NCI-H146 (cell line): ENCODE measurements around the gene ADGRG1.
A peak's percentile ranks its signal among the peaks of the same experiment; 100 is the strongest.

Experiments used
- DNase-seq: peaks from one replicate; lab custom pipeline; 2025; lab: John Stamatoyannopoulos, UW

ADGRG1 gene

DNA sequence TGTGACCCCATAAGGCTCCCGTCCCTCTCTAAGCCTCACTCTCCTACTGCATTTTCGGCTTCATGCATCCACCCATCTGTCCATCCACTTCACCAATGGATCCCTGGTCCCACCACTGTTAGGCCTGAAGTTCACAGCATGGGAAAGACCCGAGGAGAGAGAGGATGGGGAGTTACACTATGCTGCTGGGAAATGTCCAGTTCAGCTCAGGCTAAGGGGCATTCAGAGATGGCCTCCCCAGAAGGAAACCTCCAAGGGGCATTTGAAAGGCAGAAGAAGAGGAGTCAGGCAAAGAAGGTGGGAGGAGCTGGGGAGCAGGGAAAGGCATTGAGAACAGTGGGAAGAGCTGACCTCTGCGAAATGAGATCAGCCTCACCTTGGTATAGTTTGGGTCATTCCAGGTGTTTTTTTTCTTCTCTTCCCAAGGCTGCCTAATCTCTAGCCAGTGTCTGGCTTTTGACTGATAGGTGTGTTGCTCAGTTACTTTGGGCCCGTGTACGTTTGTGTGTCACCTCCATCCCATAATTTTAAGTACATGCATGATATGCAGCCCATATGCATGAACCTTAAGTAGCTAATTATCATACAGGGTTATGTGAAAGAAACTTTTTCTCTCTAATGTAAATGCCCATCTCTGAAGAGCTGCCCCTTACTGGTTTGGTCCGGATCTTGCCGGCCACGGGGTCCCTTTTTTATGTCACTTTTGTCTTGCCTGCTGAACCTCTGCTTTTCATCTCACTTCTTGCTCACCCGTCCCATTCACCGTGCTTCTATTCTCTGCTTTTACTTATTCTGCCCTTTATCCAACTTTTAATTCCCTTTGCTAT, 54.6 kb downstream of the ADGRG1 start:
- DNase-seq, result no peak

DNA sequence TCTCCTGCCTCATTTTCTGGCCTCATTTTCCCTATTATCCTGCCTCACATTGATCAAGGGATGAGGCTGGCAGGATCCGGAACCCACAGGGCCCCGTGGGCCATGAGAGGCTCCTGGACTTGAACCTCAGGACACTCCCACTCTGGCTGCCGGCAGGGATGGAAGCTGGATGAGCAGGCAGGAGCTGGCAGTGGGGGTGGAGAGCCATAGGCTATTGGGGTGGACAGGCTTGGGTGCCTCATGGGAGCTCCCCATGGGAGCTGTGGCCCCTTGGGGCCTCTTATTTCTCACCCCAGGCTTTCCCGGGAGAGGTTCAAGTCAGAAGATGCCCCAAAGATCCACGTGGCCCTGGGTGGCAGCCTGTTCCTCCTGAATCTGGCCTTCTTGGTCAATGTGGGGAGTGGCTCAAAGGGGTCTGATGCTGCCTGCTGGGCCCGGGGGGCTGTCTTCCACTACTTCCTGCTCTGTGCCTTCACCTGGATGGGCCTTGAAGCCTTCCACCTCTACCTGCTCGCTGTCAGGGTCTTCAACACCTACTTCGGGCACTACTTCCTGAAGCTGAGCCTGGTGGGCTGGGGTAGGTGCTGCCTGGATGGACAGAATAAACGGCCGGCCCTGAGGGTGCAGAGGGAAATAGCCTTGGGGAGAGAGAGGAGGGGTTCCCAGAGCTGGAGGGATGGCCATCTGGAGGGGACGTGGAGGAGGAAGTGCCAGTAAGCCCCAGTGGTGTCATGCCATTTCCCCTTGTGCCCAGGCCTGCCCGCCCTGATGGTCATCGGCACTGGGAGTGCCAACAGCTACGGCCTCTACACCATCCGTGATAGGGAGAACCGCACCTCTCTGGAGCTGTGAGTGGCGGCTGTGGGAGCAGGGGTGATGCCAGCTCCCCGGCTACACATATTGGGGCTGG, 55.5 kb downstream of the ADGRG1 start:
- DNase-seq, result no peak

- no peak for DNase-seq
These were observed 56.4 kb downstream of the ADGRG1 start for GRCh38 chr16:57684626-57685358.

- no peak for DNase-seq
These were observed 57.2 kb downstream of the ADGRG1 start for GRCh38 chr16:57685633-57686032.

GRCh38 chr16:57686577-57686976, 58.1 kb downstream of the ADGRG1 start:
- DNase-seq, result no peak

DNA sequence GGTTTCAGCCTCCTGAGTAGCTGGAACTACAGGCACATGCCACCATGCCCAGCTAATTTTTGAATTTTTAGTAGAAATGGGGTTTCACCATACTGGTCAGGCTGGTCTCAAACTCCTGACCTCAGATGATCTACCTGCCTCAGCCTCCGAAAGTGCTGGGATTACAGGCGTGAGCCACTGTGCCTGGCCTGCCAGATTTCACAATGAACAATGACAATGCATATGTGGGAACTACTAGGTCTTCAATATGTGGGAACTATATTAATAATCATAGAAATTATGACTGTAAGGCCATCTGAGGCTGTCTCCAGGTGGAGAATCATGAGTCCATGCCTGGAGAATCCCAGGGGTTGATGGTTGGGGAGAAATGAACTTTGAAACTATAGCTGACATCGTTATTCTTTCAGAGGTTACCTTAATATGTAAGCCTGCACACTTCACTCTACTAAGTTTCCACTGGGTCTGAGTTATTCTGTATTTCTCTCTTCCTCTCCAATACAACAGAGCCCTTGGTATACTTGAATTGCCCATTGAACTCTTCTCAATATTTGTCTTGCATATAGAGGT, 59.0 kb downstream of the ADGRG1 start:
- no peak for DNase-seq

GRCh38 chr16:57688487-57688986, 60.1 kb downstream of the ADGRG1 start:
- DNase-seq, result no peak

DNA sequence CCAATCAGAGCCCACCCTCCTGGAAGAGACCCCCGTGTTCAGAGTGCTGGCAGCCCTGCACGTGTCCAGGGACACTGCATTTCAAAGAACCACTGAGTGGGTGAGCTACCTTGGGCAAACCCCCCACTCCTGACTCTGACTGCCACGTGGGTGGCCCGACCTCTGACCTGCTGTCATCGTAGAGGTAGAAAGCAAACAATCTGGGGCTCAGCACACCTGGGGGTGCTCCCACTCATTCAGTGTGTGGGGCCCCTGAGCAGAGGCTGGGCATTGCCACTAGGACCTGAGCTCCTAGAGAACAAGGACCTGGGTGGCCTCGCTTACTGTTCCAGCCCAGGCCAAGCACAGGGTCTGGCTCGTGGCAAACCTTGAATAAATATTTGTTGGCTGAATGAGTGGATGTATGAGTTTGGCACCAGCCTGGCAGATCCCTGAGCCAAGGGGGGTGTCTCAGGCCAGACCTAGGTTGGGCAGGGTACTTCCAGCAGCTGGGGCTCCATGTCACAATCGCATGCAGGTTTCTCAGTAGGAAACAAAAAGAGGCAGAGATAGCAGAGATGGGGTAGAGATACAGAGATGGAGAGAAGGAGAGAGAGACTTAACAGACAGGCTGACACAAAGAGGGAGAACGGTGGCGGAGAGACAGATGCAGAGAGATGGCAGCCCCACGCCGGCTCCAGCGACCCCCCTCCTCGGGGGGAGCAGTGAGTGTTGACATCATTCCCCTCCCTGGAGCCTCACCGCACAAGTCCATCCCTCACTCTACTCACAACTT, 60.7 kb downstream of the ADGRG1 start:
- DNase-seq, result no peak

DNA sequence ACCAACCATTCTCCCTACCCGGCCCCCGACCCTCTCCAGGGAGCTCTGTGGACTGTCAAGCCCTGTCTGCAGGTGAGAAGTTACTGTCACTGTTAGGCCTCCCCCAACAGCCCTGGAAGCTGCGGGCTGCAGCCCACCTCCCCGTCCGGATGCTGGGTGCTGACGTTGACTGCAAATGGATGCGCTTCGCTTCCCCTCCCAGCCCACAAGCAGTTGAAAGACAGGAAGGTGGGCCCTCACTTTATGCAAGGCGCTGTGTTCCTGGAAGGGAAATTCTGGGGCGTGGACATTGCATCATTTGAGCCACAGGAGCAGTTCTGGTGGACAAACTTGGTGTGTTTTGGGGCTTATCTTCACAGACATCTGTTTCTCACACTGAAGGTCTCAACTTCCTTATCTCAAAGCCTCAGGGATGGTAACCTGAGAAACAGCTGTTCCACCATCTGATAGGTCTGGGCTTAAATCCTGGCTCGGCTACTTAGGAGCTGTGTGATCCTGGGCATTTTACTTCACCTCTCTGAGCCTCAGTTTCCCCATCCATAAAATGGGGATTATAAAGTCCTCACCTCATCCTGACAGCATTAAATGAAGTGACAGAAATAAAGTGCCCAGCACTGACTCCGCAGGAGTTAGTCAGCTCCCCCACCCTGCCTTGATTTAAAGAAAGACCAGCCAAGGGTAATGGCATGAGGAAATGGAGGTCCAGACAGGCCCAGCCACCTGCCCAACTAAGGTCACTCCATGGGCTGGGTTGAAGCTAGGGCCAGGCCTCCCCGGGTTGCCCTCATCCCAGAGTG, 61.5 kb downstream of the ADGRG1 start:
- DNase-seq, result no peak

DNA sequence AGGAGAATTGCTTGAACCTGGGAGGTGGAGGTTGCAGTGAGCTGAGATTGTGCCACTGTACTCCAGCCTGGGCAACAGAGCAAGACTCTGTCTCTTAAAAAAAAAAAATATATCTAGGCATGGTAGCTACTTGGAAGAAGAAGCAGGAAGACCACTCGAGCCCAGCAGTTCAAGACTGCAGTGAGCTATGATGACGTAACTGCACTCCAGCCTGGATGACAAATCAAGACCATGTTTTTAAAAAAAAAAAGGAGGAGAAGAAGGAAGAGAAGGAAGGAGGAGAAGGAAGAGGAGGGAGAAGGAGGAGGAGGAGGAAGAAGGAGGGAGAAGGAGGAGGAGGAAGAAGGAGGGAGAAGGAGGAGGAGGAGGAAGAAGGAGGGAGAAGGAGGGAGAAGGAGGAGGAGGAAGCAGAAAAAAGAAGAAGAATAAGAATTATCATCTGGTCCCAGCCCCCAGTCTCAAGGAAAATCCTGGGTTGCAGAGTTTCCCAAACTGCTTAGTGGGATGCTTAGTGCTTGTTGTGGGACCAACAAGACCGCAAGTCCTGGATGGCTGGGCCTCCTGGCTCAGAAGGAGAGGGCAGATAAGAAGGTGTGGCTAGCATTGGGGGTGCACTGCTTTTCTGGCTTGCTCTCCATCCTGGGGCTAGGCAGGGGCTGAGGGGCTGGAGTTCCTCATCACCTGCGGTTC, 62.5 kb downstream of the ADGRG1 start:
- DNase-seq, result no peak

DNA sequence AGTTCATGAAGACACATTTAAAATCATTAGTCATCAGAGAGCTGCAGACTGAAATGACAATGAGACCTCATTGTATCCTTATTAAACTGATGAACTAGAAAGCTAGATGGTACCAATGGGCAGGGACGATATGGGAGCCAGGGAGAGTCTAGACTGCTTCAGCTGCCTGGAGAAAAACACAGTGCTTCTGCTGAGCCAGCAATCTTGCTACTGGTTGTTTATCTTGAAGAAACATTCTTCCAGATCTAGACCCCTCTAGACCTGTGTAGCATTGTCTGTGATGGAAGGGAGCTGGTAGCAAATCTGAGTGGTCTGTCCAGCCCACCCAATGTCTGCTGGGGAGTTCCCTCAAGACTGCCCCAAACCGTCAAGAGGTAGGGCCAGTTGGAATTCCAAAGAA, 64.2 kb downstream of the ADGRG1 start:
- DNase-seq, result no peak

DNA sequence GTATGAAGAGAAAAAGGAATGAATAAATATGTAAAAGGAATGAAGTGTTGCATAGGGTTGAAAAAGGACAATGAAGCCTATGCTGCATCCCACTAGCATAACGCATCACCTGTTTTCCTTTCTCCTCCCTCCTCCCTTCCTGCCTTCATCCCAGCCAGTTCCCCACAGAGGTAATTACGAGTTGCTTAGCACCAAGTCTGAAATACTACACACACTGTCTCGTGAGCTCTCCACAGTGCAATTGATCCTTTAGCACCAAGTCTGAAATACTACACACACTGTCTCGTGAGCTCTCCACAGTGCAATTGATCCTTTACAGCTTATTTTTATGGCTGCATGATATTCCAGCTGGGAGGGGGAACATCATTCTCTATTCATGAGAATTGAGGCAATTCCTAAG, 65.1 kb downstream of the ADGRG1 start:
- no peak for DNase-seq

DNA sequence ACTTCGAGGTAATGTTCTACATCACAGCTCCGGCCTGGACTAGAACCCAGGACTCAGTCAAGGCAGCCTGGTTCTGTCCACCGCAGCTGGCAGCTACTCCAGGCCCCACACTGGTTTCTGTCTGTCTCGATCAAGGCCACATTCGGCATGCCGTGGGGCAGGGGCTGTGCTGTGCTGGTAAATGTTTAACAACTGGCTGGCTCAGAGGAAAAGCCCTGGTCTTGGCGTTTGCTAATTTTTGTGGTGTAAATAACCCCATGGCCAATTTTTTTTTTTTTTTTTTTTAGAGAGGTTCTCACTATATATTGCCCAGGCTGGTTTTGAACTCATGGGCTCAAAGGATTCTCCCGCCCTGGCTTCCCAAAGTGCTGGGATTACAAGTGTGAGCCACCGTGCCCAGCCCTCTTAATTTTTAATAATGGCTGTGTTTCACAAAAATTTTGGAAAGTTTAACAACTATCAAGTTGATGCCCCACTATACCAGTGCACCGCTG, 65.8 kb downstream of the ADGRG1 start:
- DNase-seq, result no peak

DNA sequence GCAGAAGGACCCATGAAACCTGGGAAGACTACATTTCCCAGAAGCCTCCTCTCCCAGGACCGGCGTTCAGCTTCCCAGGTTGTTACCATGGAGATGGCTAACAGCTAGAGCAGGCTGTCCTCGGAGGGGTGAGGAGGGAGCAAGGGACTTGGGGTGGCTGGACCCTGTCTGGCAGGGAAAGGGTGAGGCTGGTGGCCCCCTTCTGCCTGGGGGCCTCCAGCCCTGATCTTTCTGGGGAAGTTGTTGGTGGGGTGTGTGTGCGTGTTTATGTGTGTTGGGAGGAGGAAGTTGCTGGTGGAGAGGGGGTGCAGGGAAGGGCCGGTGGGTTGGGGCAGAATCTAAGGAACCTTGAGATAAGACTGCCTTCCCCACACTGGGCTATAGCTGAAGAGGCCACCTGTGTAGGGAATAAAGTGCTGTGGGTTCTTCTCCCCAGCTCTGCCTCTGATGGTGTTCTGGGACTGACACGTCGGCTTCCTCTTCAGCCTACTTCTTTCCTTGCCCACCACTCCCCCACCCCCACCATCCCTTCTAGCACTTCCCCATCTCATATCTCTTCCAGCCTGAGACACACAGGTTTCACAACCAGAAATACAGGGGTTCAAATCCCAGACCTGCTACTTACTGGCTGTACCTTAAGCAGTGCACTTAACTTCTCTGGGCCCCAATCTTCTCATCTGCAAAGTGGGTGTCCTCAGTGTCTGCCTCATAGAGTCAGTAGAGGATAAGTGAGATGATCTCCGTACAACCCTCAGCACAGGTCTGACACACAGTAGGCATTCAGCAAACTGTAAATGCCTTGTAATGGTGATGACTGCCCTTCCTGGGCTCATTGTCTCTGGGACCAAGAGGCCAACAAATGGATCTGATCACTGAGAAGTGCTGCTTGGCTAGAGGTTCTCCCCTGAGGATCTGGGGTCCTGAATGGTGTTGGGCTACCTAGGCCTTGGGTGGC, 66.6 kb downstream of the ADGRG1 start, which contains the start of gene DRC7:
Gene DRC7, plus strand, starts transcription at position 82 of the 955 bp plus-strand sequence. CDS start 3,144 bp downstream, outside the sequence.
- DNase-seq, result peak; percentile 53

GRCh38 chr16:57695680-57696069, 67.2 kb downstream of the ADGRG1 start:
- DNase-seq, result no peak

DNA sequence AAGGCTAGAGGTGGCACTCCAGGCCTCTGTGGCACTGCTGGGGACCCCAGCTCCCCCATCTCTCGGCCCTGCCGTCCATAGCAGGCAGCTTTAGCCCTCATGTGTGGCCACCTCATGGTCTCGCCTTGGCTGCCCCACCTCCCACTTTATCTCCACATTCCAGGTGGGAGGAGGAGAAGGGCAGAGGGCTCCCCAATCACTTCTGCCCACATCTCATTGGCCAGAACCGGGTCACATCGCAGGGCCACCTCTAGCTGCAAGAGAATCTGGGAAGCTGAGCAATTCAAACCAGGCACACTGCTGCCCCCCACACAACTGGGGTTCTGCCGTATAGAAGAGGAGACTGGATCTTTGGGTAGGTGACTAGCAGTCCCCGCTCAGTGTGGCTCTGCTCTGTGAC, 67.8 kb downstream of the ADGRG1 start:
- DNase-seq, result no peak

DNA sequence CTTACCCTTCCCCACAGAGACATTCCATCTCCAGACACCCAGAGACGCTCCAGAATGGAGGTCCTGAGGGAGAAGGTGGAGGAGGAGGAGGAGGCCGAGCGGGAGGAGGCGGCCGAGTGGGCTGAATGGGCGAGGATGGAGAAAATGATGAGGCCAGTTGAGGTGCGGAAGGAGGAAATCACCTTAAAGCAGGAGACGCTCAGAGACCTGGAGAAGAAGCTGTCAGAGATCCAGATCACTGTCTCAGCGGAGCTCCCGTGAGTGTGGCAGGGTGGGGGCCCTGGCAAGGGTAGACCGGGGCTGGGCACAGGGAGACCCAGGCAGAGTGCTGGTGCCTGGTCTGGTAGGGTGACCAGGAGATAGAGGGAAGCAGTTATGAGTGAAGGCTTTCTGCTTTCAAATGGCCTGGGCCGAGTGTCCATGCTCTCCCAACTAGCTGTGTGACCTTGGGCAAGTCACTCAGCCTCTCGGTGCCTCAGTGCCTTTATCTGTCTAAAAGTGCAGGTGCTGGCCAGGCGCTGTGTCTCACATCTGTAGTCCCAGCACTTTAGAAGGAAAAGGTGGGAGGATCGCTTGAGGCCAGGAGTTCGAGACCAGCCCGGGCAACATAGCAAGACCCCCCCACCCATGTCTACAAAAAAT, 69.6 kb downstream of the ADGRG1 start:
- no peak for DNase-seq
